ENCODE measurements around the gene LRRC8E. TPM values are rescaled to one million over a fixed set of nuclear protein-coding genes. Genes with fewer than 3 reads are reported as not detected.
"Not testable (repeated sequence)": the region's sequence is repeated elsewhere in the genome, so short reads cannot be mapped to it uniquely, and the experiment has no call there.

Gene LRRC8E
- total RNA-seq, 2 donors from 2014 or later: 2.9 to 4.0 TPM

DNA sequence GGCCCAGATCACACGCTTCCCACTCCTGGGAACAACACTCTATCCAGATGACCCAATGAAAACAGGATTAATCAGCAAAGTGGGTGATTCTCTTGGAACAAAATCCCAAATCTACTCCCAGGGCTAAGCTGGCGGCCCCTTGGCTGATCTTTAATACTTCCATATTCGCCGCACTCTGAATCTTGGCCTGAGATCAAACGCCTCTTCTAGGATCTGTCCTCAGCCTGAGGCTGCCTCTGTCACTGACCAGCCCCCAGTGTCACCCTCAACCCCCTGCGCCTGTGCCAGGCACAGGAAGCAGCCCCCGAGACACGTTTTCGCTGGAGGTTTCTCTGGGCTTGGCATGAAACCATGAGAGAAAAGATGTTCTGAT lies 40.0 kb downstream of the LRRC8E start:
- no peaks in the 10 kb centered on the region for H3K9me3 ChIP-seq
- H3K36me3 ChIP-seq: peaks cover 18% of the 10 kb centered on the region
- H3K27ac ChIP-seq: no peak overlapping the region
- H3K4me1 ChIP-seq: no peaks in the 10 kb centered on the region
- no peak overlapping the region for H3K4me3 ChIP-seq
- no peaks in the 10 kb centered on the region for H3K27me3 ChIP-seq
- TF ChIP-seq, protein P1, sequence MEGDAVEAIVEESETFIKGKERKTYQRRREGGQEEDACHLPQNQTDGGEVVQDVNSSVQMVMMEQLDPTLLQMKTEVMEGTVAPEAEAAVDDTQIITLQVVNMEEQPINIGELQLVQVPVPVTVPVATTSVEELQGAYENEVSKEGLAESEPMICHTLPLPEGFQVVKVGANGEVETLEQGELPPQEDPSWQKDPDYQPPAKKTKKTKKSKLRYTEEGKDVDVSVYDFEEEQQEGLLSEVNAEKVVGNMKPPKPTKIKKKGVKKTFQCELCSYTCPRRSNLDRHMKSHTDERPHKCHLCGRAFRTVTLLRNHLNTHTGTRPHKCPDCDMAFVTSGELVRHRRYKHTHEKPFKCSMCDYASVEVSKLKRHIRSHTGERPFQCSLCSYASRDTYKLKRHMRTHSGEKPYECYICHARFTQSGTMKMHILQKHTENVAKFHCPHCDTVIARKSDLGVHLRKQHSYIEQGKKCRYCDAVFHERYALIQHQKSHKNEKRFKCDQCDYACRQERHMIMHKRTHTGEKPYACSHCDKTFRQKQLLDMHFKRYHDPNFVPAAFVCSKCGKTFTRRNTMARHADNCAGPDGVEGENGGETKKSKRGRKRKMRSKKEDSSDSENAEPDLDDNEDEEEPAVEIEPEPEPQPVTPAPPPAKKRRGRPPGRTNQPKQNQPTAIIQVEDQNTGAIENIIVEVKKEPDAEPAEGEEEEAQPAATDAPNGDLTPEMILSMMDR (IDR thresholded peaks at IDR 0.05): no peak
- intact Hi-C loops (cut with DNase I): loop anchor here (10.0 kb wide), 1 partner anchor 74 kb away; no protein-coding TSS in a partner anchor
- DNase-seq: no peak
- H3K9ac ChIP-seq (ENCODE audit: low read depth in 2 of 2, low read length in 2 of 2): no peak overlapping the region

DNA sequence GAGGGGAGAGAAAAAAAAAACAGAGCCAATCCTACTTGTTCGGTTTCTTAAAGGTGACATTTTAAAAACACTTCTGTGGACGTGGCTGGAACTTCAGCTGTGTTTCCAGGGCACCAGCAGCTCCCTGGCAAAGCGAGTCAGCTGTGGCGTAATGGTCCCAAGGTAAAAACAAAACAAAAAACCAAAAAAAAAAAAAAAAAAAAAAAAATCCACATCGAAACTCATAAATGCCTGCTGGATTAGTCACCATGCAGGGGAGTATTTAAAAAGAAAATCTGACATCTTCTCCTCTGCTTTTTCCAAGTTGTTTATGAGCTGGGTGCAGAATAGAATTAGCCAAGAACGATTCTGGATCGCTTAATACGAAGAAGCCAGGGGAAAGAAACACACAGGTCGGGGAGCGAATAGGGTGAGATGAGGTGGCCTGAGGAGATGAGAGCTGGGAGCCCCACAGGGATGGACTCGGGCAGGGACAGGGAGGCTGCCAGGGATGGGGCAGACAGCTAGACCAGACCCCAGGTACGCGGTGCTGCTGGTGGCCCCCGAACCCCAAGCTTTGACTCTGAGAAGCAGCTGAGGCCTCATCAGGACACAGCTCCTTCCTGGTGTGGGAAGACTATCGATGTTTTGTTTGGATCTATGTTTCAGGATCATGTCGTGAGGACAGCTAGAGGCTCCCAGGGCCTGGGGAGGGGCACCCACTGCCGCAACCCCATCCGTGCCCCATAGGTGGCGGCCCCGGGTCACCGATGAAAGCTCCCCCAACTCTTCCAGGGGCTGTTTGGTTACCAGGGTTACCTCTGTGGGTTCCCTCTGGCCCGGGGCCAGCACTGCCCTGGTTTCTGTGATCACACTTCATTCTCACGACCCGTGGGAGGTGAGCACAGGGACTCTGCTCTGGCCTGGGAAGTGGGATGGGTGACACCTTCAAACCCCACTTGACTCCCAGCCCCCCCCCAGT lies 40.7 kb downstream of the LRRC8E start:
- H3K4me3 ChIP-seq: no peak overlapping the region
- H3K9ac ChIP-seq (ENCODE audit: low read depth in 2 of 2, low read length in 2 of 2): no peak overlapping the region
- peaks cover 24% of the 10 kb centered on the region for H3K36me3 ChIP-seq
- no peaks in the 10 kb centered on the region for H3K4me1 ChIP-seq
- no peak for DNase-seq
- TF ChIP-seq, protein P1 (IDR thresholded peaks at IDR 0.05): no peak
- peak overlapping the region; percentile 44 for H3K27ac ChIP-seq
- no peaks in the 10 kb centered on the region for H3K9me3 ChIP-seq
- no peaks in the 10 kb centered on the region for H3K27me3 ChIP-seq
- intact Hi-C loops (cut with DNase I): loop anchor here (10.0 kb wide), 1 partner anchor 74 kb away; no protein-coding TSS in a partner anchor

DNA sequence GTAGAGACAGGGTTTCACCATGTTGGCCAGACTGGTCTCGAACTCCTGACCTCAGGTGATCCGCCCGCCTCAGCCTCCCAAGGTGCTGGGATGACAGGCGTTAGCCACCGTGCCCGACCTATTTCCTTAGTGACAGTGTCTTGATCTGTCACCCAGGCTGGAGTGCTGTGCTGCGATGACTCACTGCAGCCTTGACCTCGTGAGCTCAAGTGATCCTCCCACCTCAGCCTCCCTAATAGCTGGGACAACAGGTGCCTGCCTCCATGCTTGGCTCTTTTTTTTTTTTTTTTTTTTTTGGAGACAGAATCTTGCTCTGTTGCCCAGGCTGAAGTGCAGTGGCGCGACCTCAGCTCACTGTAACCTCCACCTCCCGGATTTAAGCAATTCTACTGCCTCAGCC lies 41.7 kb downstream of the LRRC8E start:
- H3K9me3 ChIP-seq; DNase-seq; H3K9ac ChIP-seq (ENCODE audit: low read depth in 2 of 2, low read length in 2 of 2); H3K4me1 ChIP-seq; H3K27me3 ChIP-seq; intact Hi-C loops (cut with DNase I); H3K4me3 ChIP-seq; H3K27ac ChIP-seq: not testable (repeated sequence)
- peaks cover 27% of the 10 kb centered on the region for H3K36me3 ChIP-seq

GRCh38 chr19:7930765-7931164 lies 42.5 kb downstream of the LRRC8E start:
- no peak overlapping the region for H3K27ac ChIP-seq
- H3K9me3 ChIP-seq: no peaks in the 10 kb centered on the region
- H3K4me3 ChIP-seq: no peak overlapping the region
- peaks cover 32% of the 10 kb centered on the region for H3K36me3 ChIP-seq
- H3K4me1 ChIP-seq: no peaks in the 10 kb centered on the region
- H3K27me3 ChIP-seq: no peaks in the 10 kb centered on the region
- TF ChIP-seq, protein P1 (IDR thresholded peaks at IDR 0.05): no peak
- no peak for DNase-seq
- H3K9ac ChIP-seq (ENCODE audit: low read depth in 2 of 2, low read length in 2 of 2): no peak overlapping the region
- intact Hi-C loops (cut with DNase I): no loop called here

DNA sequence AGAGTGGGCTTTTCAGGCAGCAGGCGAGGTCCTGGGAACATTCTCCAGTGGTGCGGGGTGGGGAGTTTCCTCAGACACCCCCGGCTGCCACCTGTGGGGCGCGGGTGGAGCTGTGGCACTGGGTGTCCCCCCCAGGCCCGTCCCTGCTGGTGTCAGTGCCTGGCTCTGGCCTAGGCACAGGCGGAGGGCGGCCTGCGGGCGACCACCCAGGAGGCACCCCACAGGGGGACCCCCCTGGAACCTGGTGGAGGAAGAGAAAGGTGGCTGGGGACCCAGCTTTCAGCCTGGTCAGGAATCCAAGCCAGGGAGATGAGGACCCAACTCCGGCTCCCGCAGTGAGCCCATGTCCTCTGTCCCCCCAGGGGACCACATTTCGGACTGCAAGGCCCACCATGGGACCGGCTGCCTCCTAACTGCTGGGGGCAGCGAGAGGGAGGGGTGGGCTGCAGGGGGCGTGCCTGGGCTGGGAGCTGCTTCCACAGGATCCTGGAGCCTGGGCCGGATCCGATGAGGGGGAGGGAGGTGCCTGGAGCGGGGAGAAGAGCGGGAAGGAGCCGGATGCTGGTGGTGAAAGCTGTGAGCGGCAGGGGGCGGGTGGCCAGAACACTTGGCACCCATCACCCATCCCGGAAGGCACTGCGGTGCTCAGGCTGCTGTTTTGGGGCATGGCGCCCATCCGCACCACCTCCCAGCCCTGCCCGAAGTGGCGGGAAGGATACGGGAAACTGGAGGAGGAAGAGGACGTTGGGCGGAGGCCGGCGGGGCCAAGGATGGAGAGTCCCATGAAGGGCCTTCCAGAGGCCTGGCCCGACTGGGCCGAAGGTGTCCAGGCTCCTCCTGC lies 43.1 kb downstream of the LRRC8E start:
- Histone ChIP-seq H3K4me1 (no peaks in the 10 kb centered on the region), H3K27me3 (no peaks in the 10 kb centered on the region), H3K4me3 (no peak overlapping the region), H3K9ac (ENCODE audit: low read depth in 2 of 2, low read length in 2 of 2) (peak overlapping the region in 1 of 2 donors; percentile 24), H3K9me3 (no peaks in the 10 kb centered on the region), H3K36me3 (peaks cover 32% of the 10 kb centered on the region), H3K27ac (no peak overlapping the region)
- no peak for DNase-seq
- TF ChIP-seq, protein P1 (IDR thresholded peaks at IDR 0.05): no peak
- intact Hi-C loops (cut with DNase I): no loop called here
